Skin of body (tissue), 2 donors: Measurements from ENCODE around the gene OPCML. TPM values are rescaled to one million over a fixed set of nuclear protein-coding genes. Genes with fewer than 3 reads are reported as not detected.

Source experiments
- DNase-seq: peaks from one replicate; lab custom pipeline; 2025; lab: John Stamatoyannopoulos, UW
- total RNA-seq: library from RNA; depleted of rRNA; stranded (reverse); fragments of >200 nt; gene quantifications from one replicate; pipeline ENCODE4 v1.2.3, GENCODE V29; 2014

Gene OPCML
- total RNA-seq, 1 donor from 2014 or later: 0.49 TPM

DNA sequence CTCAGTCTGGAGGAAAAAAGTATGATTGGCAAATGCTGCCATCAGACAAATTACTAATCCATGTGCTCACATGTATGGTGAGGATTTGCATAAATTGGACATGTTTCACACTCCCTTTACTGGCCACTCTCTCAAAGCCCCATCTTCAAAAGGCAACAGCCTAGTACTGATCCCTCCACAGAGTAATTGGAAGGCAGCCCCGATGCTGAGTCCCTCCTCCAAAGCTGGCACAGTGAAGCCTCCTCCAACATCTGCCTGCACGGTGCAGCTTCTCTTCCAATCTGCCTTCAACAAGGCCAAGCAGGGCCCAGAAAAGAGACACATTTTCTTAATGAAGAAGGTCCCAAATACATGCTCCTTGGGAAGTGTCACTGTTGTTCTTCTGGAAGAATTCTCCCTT is 350.6 kb downstream of the OPCML start:
- no peak for DNase-seq

DNA sequence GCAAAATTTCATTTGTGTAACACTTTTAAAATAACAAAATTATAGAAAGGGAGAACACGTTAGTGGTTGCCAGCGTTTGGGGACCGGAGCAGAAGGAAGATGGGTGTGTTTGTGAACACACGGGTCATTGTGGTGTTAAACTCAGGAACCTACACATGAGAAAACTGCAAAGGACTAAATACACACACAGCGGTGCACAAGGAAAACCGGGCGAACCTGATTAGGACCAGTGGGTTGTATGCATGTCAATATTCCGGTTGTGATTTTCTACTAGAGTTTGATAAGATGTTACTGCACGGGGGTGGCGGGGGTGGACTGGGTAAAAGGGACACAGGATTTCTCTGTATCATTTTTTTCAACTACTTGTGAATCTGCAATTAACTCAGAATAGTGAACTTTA is 351.2 kb downstream of the OPCML start:
- DNase-seq: no peak

- DNase-seq: no peak
Observed at GRCh38 chr11:133180201-133180600, 352.1 kb downstream of the OPCML start.

GRCh38 chr11:133176748-133177147 is 355.6 kb downstream of the OPCML start:
- no peak for DNase-seq

DNA sequence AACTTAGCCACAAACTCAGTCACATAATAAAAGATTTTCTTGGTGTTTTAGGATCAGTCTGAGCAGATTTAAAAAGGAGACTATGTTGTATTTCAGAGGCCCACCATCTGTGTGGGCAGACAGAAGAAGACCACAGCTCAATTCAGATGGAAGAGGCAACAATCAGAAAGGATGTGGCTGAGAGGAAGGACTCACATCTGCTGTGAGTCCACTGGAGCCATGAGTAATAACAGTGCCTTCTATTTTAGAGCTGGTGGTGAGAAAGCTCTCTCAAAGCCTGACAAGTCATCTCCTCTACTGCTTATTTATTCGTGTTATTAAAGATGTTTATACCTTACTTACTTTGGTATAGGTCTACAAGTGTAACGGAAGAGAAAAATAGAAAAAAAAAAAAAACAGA is 357.2 kb downstream of the OPCML start:
- DNase-seq: no peak

DNA sequence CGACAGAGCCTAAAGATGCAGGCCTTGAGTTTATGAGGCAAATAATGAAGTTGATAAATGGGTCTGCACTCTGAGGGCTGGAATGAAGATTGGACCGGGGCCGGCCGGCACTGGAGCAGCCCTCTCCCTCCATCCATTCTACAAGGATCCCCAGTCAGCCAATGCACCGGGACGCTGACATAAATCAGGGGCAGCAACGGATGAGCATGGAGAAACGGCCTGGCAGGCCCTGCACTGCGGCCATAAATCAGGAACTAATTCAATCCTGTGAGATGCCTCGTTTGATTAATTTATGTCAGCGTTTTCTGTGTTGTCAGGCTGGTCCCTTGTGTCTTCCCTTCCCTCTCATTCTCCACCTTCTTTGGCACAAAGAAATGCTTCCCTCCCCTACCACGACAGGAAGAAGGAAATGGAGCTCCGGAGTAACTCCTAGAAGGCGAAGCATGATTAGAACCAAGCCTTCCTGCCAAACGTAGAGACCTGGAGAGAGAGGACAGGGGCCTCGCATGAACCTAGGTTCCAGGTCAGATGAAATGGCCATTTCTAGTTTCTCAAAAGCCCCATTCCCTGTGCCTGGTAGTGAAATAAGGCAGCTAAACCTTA is 358.4 kb downstream of the OPCML start:
- no peak for DNase-seq

- DNase-seq: no peak
Observed at GRCh38 chr11:133172349-133172748, 360.0 kb downstream of the OPCML start.

DNA sequence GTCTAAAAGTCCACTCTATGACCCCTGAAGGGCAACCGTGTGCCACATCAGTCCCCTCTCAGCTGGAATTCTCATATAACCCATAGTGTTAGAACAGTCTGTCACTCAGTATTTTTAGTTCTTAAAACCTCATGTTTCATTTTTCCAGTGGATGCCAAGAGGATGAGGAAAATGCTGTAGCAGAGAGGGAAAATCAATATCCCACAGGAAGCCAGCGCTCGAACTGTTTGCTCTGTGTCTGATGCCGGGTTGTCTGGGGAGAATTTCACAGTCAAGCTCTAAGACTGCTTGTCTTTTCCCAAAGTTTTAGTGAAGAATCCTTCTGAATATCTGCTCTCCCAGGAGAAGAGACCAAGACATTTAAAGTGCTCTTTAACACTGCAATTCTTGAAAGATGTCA is 360.9 kb downstream of the OPCML start:
- no peak for DNase-seq

DNA sequence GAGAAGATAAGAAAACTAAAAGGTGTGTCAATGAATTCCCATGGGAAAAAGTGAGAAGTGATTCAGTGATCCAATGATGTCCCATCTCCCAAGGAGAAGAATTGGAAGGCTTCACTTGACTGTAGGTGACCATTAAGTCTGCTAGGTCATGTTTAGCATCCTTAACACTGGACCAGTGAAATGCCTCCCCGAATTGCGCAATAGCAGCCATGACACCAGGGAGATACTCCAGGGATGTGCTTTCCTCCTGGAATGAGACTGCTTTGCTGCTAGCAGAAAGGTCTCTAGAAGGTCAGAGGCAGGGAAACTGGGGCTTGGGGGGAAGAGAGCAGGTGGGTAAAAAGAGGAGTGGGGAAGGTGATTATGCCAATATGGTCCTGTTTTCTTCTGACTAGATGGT is 364.3 kb downstream of the OPCML start:
- no peak for DNase-seq

GRCh38 chr11:133166662-133167061 is 365.6 kb downstream of the OPCML start:
- no peak for DNase-seq

GRCh38 chr11:133164986-133165385 is 367.3 kb downstream of the OPCML start:
- DNase-seq: no peak

GRCh38 chr11:133163463-133164419 is 368.6 kb downstream of the OPCML start:
- peak; percentile 24 for DNase-seq

GRCh38 chr11:133162227-133162626 is 370.1 kb downstream of the OPCML start:
- no peak for DNase-seq

- no peak for DNase-seq
Observed at GRCh38 chr11:133160754-133161153, 371.5 kb downstream of the OPCML start.

DNA sequence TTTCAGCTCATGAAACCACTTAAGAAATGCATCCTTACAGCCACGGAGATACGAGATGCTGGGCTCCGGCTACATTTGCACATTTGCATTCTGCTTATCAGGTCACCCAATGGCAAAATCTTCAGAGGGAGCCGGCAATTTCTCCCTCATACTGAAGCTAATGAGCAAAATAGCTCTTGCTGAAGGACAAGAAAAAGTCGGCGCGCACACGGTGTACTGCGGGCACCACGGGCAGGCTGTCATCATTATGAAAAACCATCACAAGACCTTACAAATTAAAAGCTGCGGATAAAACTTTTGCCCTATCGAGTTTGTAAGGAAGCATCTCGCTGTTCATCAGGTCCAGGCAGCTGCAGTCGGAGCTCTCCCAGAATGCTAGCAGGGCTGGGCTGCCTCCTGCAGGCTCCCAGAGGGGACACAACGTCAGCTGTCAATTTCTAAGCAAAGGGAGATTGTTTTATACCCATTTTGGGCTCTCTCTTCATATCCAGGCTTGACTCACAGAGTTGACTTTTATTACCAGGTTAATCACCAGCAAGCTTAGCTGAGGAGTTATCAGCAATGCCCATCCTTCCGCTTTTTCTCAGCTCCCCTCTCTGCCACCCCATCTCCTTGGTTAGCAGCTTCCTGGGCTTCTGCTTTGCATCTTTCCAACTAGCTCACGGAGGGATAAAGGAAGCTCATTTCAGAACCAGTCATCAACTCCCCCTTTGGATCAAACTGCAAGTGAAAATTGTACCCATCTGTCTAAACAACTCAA is 375.1 kb downstream of the OPCML start:
- DNase-seq: no peak

- no peak for DNase-seq
Observed at GRCh38 chr11:133154781-133155180, 377.5 kb downstream of the OPCML start.

GRCh38 chr11:133154076-133154475 is 378.2 kb downstream of the OPCML start:
- no peak for DNase-seq

GRCh38 chr11:133153031-133153430 is 379.3 kb downstream of the OPCML start:
- DNase-seq: no peak

- no peak for DNase-seq
Observed at GRCh38 chr11:133149698-133150097, 382.6 kb downstream of the OPCML start.

DNA sequence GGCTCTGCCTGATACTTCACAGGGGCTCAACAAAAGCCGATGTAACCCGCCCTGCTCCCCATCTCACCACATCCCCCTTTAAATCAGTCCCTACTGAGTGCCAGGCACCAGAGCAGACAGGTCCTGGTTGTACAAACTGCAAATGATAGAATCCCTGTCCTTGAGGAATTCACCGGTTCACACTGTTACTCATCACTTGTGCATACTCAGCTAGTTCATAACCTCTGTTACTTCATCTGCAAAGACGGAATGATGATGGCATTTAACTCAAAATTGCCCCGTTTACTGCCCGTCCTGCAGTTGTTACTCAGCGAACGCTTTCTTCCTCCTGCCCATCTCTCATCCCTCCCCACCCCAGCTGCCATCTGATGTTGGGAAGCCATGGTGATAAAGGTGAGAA is 384.7 kb downstream of the OPCML start:
- DNase-seq: no peak

GRCh38 chr11:133146697-133147306 is 385.5 kb downstream of the OPCML start:
- DNase-seq: no peak

DNA sequence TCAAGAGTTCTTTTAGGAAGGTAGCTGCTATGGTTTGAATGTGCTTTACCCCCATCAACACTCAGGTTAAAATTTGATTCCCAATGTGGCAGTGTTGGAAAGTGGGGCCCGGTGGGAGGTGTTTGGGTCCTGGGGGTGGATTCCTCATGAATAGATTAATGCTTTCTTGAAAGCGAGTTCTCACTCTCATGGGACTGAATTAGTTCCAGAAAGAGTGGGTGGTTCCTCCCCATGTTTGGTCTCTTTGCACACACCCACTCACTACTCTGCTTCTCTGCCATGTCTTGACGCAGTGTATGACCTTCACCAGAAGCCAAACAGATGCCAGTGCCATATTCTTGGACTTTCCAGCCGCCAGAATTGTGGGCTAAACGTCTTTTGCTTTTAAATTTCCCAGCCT is 394.4 kb downstream of the OPCML start:
- no peak for DNase-seq
